GM12874 (cell line): ENCODE results near the gene PSD2.

ENCODE experiments used
- CTCF ChIP-seq: IDR thresholded peaks from 2 replicates; pipeline ENCODE4 v1.5.1; 2011; ENCODE audit warnings: low read depth, mild to moderate bottlenecking, control low read depth, low read length, moderate library complexity; ENCODE audit not compliant: insufficient read depth

The PSD2 gene

DNA sequence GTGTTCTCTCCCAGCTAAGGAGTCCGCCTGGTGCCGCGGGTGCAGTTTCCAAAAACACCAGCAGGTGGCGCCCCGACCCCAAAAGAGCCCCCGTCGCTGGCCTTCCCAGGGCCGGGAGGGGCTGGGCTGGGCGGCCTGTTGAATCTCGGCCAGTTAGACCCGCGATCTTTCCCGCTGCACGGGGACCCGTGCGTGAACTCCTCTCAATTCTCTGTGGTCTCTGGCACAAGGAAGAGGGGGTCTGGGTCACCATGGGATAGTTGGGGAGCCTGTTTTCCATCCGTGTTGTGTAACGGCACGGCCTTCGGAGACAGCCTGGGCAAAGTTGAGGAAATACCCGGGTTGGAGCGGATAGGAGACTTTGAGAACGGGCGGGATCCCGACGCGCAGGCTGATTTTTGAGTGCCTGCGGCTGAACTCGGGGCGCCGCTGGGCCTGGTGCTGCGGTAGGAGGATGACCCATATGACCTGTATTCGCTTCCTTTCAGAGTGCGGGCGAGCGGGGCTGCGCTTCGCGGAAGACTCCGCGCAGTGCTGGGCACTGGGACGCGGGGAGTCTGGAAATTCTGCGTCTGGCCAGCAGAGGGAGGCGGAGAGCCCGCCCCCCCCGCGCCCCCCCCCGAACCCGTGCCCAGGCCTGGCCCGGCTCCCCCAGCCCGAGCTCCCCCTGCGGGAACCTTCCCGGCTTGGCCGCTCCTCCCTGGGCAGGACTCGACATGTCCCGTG lies 7.9 kb upstream of the PSD2 start:
- peak; percentile 98 for TF ChIP-seq CTCF

GRCh38 chr5:139788294-139788910 lies 7.2 kb upstream of the PSD2 start:
- no peak for TF ChIP-seq CTCF

DNA sequence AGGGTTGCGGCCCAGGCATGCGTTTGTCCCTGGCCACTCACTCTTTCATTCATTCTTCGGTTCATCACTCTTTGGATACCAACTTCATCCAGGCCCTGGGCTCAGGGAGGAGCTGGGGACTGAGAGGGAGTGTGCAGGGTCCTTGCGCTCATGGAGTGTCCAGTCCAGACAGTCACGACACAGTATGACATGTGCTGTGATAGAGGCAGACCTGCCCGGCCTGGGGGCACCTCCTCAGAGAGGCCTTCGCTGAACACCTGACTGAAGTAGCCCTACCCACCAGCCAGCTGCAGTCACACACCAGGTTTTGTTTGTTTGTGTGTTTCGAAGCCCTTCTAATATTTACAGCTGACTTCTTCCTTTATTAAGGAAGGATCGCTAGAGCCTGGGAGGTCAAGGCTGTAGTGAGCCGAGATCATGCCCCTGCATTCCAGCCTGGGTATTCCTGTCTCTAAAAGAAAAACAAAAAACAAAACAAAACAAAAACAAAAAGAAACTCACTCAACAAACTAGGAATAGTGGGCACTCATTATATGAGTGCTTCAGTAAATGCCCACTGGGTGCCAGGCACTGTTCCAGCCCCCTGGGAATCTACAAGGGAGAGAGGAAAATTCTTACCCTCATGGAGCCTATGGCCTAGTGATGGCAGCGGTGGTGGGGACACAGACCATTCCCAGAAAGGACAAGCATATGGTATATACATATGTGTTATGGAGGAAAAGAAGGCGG lies 6.3 kb upstream of the PSD2 start:
- no peak for TF ChIP-seq CTCF

DNA sequence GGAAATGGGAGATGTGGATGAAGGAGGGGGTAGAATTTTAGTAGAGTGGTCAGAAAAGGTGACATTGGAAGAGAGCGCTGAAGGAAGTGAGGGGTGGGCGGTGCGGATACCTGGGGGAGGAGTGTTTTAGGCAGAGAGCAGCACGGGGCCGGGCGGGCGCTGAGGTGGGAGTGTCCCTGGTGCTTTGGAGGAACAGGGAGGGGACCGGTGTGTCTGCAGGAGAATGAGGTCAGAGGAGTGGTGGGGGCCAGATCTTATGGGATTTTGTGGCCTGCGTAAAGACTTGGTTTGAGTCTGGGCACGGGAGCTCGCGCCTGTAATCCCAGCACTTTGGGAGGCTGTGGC lies 5.8 kb upstream of the PSD2 start:
- TF ChIP-seq CTCF: no peak

- no peak for TF ChIP-seq CTCF
These were observed 3.4 kb upstream of the PSD2 start for GRCh38 chr5:139792218-139792617.

- no peak for TF ChIP-seq CTCF
These were observed 1.4 kb upstream of the PSD2 start for GRCh38 chr5:139794067-139794846.

- TF ChIP-seq CTCF: no peak
These were observed 626 bp downstream of the PSD2 start for GRCh38 chr5:139796061-139796806.
